ENCODE data around the gene ANKRD33B. TPM values are rescaled to one million over a fixed set of nuclear protein-coding genes. Genes with fewer than 3 reads are reported as not detected.

The ANKRD33B gene
- total RNA-seq, 1 experiment from 2014 or later: 0.75 TPM

DNA sequence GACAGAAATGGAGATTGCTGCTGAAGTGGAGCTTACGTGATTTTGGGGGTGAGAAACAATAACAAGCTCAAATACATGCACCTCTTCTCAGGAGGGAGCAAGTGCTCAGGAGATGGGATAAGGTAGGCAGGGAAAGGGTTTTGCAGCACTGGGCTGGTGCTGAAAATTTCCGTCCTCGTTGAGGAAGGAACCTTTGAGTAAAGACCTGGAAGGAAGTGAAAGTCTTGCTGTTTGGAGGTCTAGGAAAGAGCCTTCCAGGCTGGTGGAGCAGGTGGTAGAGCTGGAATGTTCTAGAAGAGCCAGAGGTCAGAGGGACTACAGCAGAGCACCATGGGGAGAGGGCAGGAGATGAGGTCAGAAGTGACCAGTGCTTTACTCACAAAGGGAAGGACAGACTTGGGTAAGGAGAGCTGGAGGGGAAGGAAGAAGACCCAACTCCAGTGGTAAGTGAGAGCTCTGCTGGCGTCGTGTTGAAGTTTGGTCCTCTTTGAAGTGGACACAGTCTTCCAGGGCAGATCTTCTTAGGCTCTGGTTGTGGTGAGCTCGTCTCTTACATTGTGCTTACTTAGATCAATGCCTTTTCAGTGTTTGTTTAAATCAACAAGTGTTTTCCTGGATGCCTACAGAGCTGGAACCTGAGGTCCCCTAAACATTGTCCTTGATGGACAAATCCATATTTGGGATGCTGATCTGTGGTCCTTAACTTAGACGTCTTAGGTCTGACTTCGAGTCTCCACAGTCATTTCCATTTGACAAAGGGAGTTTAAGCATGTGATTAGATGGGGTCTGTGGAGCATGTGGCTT is 21.0 kb downstream of the ANKRD33B start:
- BruUV-seq (replicated peaks): no TSS peak
- no peak for DNase-seq (ENCODE audit: low spot score)
- intact Hi-C loops (cut with micrococcal nuclease; ENCODE audit: unreplicated experiment): no loop called here
- CTCF ChIA-PET: no interaction called here
- Histone ChIP-seq H3K27me3 (replicated peaks; ENCODE audit: insufficient read depth, low read depth, low read length, poor library complexity) (no peaks in the 10 kb centered on the region), H3K9me3 (ENCODE audit: low read depth, low read length, poor library complexity, severe bottlenecking) (no peaks in the 10 kb centered on the region), H3K27ac (ENCODE audit: low read depth, low read length, poor library complexity, severe bottlenecking) (no peak overlapping the region), H3K4me1 (ENCODE audit: insufficient read depth, low read length, poor library complexity, severe bottlenecking) (no peaks in the 10 kb centered on the region), H3K36me3 (ENCODE audit: insufficient read depth, low read length, poor library complexity, severe bottlenecking) (no peaks in the 10 kb centered on the region), H3K4me3 (ENCODE audit: low read depth, low read length, poor library complexity, severe bottlenecking) (no peak overlapping the region)
- POLR2A ChIA-PET (ENCODE audit: low non-redundant PET): no interaction called here
- TF ChIP-seq, protein P1, sequence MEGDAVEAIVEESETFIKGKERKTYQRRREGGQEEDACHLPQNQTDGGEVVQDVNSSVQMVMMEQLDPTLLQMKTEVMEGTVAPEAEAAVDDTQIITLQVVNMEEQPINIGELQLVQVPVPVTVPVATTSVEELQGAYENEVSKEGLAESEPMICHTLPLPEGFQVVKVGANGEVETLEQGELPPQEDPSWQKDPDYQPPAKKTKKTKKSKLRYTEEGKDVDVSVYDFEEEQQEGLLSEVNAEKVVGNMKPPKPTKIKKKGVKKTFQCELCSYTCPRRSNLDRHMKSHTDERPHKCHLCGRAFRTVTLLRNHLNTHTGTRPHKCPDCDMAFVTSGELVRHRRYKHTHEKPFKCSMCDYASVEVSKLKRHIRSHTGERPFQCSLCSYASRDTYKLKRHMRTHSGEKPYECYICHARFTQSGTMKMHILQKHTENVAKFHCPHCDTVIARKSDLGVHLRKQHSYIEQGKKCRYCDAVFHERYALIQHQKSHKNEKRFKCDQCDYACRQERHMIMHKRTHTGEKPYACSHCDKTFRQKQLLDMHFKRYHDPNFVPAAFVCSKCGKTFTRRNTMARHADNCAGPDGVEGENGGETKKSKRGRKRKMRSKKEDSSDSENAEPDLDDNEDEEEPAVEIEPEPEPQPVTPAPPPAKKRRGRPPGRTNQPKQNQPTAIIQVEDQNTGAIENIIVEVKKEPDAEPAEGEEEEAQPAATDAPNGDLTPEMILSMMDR (conservative IDR thresholded peaks at IDR 0.05; ENCODE audit: low read depth, low read length): no peak
- TF ChIP-seq EZH2 (IDR thresholded peaks at IDR 0.05; ENCODE audit: borderline replicate concordance, low read depth, low read length, poor library complexity, severe bottlenecking): no peak

DNA sequence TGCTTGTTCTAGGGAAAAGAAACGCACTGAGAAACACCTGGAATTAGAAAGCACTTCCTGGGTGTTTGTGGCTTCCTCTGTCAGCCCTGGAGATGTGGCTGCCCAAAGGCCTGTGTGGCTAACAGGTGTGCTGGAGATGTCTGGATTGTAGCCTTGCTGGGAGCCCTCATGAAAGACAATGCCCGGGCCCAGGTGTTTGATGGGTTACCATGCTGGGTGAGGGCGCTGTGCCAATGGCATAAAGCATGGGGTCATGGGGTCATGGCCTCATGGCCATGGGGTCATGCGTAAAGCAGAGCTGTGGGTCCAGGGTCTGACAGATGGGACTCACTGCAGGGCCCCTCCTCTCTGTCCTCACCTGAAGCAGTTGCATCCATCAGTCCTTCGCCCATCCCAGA is 21.6 kb downstream of the ANKRD33B start:
- Histone ChIP-seq H3K36me3 (ENCODE audit: insufficient read depth, low read length, poor library complexity, severe bottlenecking) (no peaks in the 10 kb centered on the region), H3K9me3 (ENCODE audit: low read depth, low read length, poor library complexity, severe bottlenecking) (no peaks in the 10 kb centered on the region), H3K27ac (ENCODE audit: low read depth, low read length, poor library complexity, severe bottlenecking) (no peak overlapping the region), H3K27me3 (replicated peaks; ENCODE audit: insufficient read depth, low read depth, low read length, poor library complexity) (no peaks in the 10 kb centered on the region), H3K4me3 (ENCODE audit: low read depth, low read length, poor library complexity, severe bottlenecking) (no peak overlapping the region), H3K4me1 (ENCODE audit: insufficient read depth, low read length, poor library complexity, severe bottlenecking) (no peaks in the 10 kb centered on the region)
- DNase-seq (ENCODE audit: low spot score): no peak
- ChIA-PET CTCF (no interaction called here), POLR2A (ENCODE audit: low non-redundant PET) (no interaction called here)
- intact Hi-C loops (cut with micrococcal nuclease; ENCODE audit: unreplicated experiment): no loop called here
- no TSS peak for BruUV-seq (replicated peaks)
- no peak for TF ChIP-seq EZH2 (IDR thresholded peaks at IDR 0.05; ENCODE audit: borderline replicate concordance, low read depth, low read length, poor library complexity, severe bottlenecking)
- TF ChIP-seq, protein P1 (conservative IDR thresholded peaks at IDR 0.05; ENCODE audit: low read depth, low read length): no peak

DNA sequence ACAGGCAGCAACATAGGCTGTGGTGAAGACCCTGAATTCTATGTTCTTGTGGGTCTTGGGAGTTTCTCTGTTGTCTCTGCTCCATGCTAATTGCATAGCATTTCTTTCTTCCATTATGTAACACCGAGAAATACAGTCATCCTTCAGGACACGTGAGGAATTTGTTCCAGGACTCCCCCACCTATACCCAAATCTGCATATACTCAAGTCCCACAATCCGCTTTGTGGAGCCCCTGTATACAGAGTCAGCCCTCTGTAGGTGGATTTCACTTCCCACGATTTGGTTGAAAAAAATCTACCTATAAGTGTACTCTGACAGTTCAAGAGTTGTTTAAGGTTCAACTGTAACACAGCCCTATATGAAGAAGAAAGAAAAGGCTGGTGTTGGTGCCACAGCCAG is 22.1 kb downstream of the ANKRD33B start:
- no peak for TF ChIP-seq EZH2 (IDR thresholded peaks at IDR 0.05; ENCODE audit: borderline replicate concordance, low read depth, low read length, poor library complexity, severe bottlenecking)
- TF ChIP-seq, protein P1 (conservative IDR thresholded peaks at IDR 0.05; ENCODE audit: low read depth, low read length): no peak
- Histone ChIP-seq H3K4me1 (ENCODE audit: insufficient read depth, low read length, poor library complexity, severe bottlenecking) (no peaks in the 10 kb centered on the region), H3K9me3 (ENCODE audit: low read depth, low read length, poor library complexity, severe bottlenecking) (no peaks in the 10 kb centered on the region), H3K27me3 (replicated peaks; ENCODE audit: insufficient read depth, low read depth, low read length, poor library complexity) (no peaks in the 10 kb centered on the region), H3K36me3 (ENCODE audit: insufficient read depth, low read length, poor library complexity, severe bottlenecking) (no peaks in the 10 kb centered on the region), H3K4me3 (ENCODE audit: low read depth, low read length, poor library complexity, severe bottlenecking) (no peak overlapping the region), H3K27ac (ENCODE audit: low read depth, low read length, poor library complexity, severe bottlenecking) (no peak overlapping the region)
- BruUV-seq (replicated peaks): no TSS peak
- ChIA-PET POLR2A (ENCODE audit: low non-redundant PET) (interaction anchor here (0.6 kb wide), 1 partner anchor 9 kb away, joined by 6 read pairs; no protein-coding TSS in a partner anchor), CTCF (no interaction called here)
- intact Hi-C loops (cut with micrococcal nuclease; ENCODE audit: unreplicated experiment): no loop called here
- DNase-seq (ENCODE audit: low spot score): no peak

All from A673 (cell line).